HepG2 (cell line): ENCODE measurements around the gene GPATCH8. TPM values are rescaled to one million over a fixed set of nuclear protein-coding genes. Genes with fewer than 3 reads are reported as not detected.

ENCODE experiments used
- ATAC-seq: fragments of 200-7000 bp; cut with Tn5 transposase; 3 replicates; pipeline ENCODE4 v1.9.1; 2020; ENCODE audit warnings: mild to moderate bottlenecking, moderate library complexity
- BruUV-seq: library from RNA; stranded (reverse); fragments of 400-500 nt; replicated peaks from 2 replicates; lab custom pipeline; 2021; lab: Mats Ljungman, UMichigan
- CTCF ChIA-PET: fragments of 300-600 bp; formaldehyde crosslinking; extraction: SDS; loops from one replicate; lab custom pipeline; 2021; ENCODE audit warnings: low total read pairs, inconsistent platforms, low intra/inter-chr PET ratio; lab: Yijun Ruan, JAX
- POLR2A ChIA-PET: fragments of 350-600 bp; sonication (Branson Sonifier 250); formaldehyde crosslinking; loops from one replicate; lab custom pipeline; 2020; ENCODE audit warnings: antibody characterized with exemption, inconsistent platforms; lab: Yijun Ruan, JAX
- DNase-seq: peaks from one replicate; pipeline ENCODE4 v3.0.0-alpha.2; 2015; ENCODE audit warnings: low spot score
- FAIRE-seq: peaks from 3 replicates; lab custom pipeline; 2011; peaks lifted over from hg19 to GRCh38; lab: Jason Lieb, UNC
- H2AFZ ChIP-seq: one replicate; pipeline ENCODE4 v1.6.1; 2011; ENCODE audit warnings: low read length, inconsistent platforms
- H3K27ac ChIP-seq: fragments of 300-600 bp; 3 replicates; pipeline ENCODE4 v1.8.0; 2011; ENCODE audit warnings: mixed run types, mild to moderate bottlenecking, mixed read lengths, low read length, inconsistent platforms; ENCODE audit not compliant: insufficient read depth; ENCODE audit errors: extremely low read length
- H3K27me3 ChIP-seq, 2 experiments: fragments of 200-600 bp in 1 of 2; 2 replicates in 1 of 2; 3 replicates in 1 of 2; pipeline versions ENCODE4 v1.6.0 to v1.8.0; 2011; ENCODE audit warnings: low read length in 2 of 2, mild to moderate bottlenecking in 2 of 2, moderate library complexity in 2 of 2, inconsistent platforms in 1 of 2; ENCODE audit not compliant: insufficient read depth in 2 of 2, control insufficient read depth in 1 of 2
- H3K36me3 ChIP-seq, 2 experiments: fragments of 200-600 bp in 1 of 2; replicated peaks in 1 of 2; 2 replicates in 1 of 2; 3 replicates in 1 of 2; pipeline versions ENCODE4 v1.5.1 to v1.8.0; 2011; ENCODE audit warnings: low read length in 2 of 2, inconsistent platforms in 1 of 2; ENCODE audit not compliant: insufficient read depth in 2 of 2, control insufficient read depth in 1 of 2
- H3K4me1 ChIP-seq: 2 replicates; pipeline ENCODE4 v1.5.1; 2012; ENCODE audit warnings: low read length, inconsistent platforms; ENCODE audit not compliant: insufficient read depth
- H3K4me2 ChIP-seq: 2 replicates; pipeline ENCODE4 v1.6.0; 2011; ENCODE audit warnings: low read depth, low read length, inconsistent platforms
- H3K4me3 ChIP-seq, 3 experiments: fragments of 200-600 bp in 1 of 3; sonication (generic), shearing (Covaris generic) in 1 of 3; replicated peaks in 1 of 3; 2 replicates each; pipeline ENCODE4 v1.5.1; 2011 to 2016; ENCODE audit warnings: low read length in 3 of 3, inconsistent platforms in 2 of 3, low read depth in 2 of 3, mild to moderate bottlenecking in 2 of 3, control low read depth in 1 of 3, mixed read lengths in 1 of 3; ENCODE audit not compliant: insufficient read depth in 1 of 3
- H3K79me2 ChIP-seq: one replicate; pipeline ENCODE4 v1.6.1; 2011; ENCODE audit warnings: low read length, inconsistent platforms; ENCODE audit not compliant: insufficient read depth
- H3K9ac ChIP-seq: 2 replicates; pipeline ENCODE4 v1.6.0; 2011; ENCODE audit warnings: mild to moderate bottlenecking, low read depth, low read length, inconsistent platforms; ENCODE audit not compliant: insufficient read depth
- H3K9me3 ChIP-seq: 2 replicates; pipeline ENCODE4 v1.5.1; 2012; ENCODE audit warnings: mild to moderate bottlenecking, low read length
- H4K20me1 ChIP-seq: 2 replicates; pipeline ENCODE4 v1.6.0; 2011; ENCODE audit warnings: inconsistent platforms, mild to moderate bottlenecking, low read length, moderate library complexity; ENCODE audit not compliant: insufficient read depth
- AGO2 ChIP-seq: fragments of 200-400 bp; formaldehyde crosslinking; optimal IDR thresholded peaks from 2 replicates; pipeline ENCODE3; 2017; ENCODE audit warnings: mild to moderate bottlenecking, low read depth, low read length, moderate library complexity
- RBFOX2 ChIP-seq: fragments of 200-400 bp; formaldehyde crosslinking; IDR thresholded peaks from 2 replicates; pipeline ENCODE4 v1.6.1; 2017; ENCODE audit warnings: low read depth, mild to moderate bottlenecking, low read length
- THYN1 ChIP-seq: sonication (generic); formaldehyde crosslinking; IDR thresholded peaks from 2 replicates; pipeline ENCODE4 v1.8.1; 2023; ENCODE audit warnings: low read depth, mild to moderate bottlenecking, moderate library complexity, missing genetic modification reagents, borderline replicate concordance
- ZNF3 ChIP-seq: IDR thresholded peaks from 2 replicates; pipeline ENCODE4 v1.7.0; 2017; ENCODE audit warnings: inconsistent platforms
- WGBS: methylation state at CpG from one replicate; pipeline ENCODE4 v1.1.6; 2017; ENCODE audit warnings: low lambda C conversion rate; 5-methylcytosine and 5-hydroxymethylcytosine counted together
- in situ Hi-C: cut with HindIII; loops from 2 replicates; pipeline ENCODE4 v1.10.0; 2017; ENCODE audit warnings: low pct_unique_long_range_greater_than_20kb; ENCODE audit not compliant: extremely low pct_ligation_motif_present
- intact Hi-C: fragments of 100-400 bp; cut with micrococcal nuclease; formaldehyde crosslinking; loops from one replicate; pipeline ENCODE4 v1.10.0; 2022; ENCODE audit not compliant: unreplicated experiment
- polyA plus RNA-seq, 8 experiments: library from polyadenylated mRNA; depleted of rRNA in 3 of 8; stranded (reverse) in 7 of 8; unstranded in 1 of 8; fragments of >200 nt; fragmentation: Illumina TruSeq in 4 of 8; extraction: Trizol in 4 of 8; gene quantifications; 2 replicates each; pipeline versions ENCODE4 v1.2.1 to v1.2.3, GENCODE V29; 2011 to 2016; ENCODE audit warnings: low read depth in 4 of 8, missing spikeins in 1 of 8, mixed read lengths in 1 of 8; ENCODE audit not compliant: insufficient read depth in 1 of 8
- total RNA-seq, 5 experiments: library from RNA; depleted of rRNA; stranded (reverse); fragments of >200 nt; fragmentation: Illumina TruSeq; extraction: Trizol; gene quantifications; 2 replicates each; pipeline ENCODE4 v1.2.3, GENCODE V29; 2016; ENCODE audit warnings: low read depth in 1 of 5

Gene GPATCH8
- total and polyA plus RNA-seq, 2 of the 13 experiments (the other 11 are each of a cell fraction or from before 2014, with no cell fraction given): 20.7 to 21.5 TPM

- no peak overlapping the region for H3K9ac ChIP-seq
- H3K36me3 ChIP-seq: peaks cover 9 to 30% of the 10 kb centered on the region in 2 experiments
- ChIA-PET POLR2A (interaction anchor here (1.0 to 1.6 kb wide), 2 partner anchors 10 to 23 kb away, joined by 4 to 5 read pairs; no protein-coding TSS in a partner anchor), CTCF (no interaction called here)
- 97% methylated on average over 27 of the region's 36 CpGs for WGBS
- H3K9me3 ChIP-seq: no peaks in the 10 kb centered on the region
- H3K4me3 ChIP-seq: no peak overlapping the region
- peaks cover 8% of the 10 kb centered on the region for H3K4me1 ChIP-seq
- intact Hi-C loops: loop anchor here (10.0 kb wide), 1 partner anchor 173 kb away; no protein-coding TSS in a partner anchor
- BruUV-seq: TSS peak; percentile 78
- no peak for ATAC-seq
- FAIRE-seq: no peak
- peaks cover 8 to 10% of the 10 kb centered on the region in 2 experiments; a peak in 3 of 5 replicates for H3K27me3 ChIP-seq
- H2AFZ ChIP-seq: no peak overlapping the region
- DNase-seq: no peak
- no peak overlapping the region for H3K27ac ChIP-seq
- no peak overlapping the region for H3K4me2 ChIP-seq
- in situ Hi-C loops: no loop called here
- no peaks in the 10 kb centered on the region for H3K79me2 ChIP-seq
- TF ChIP-seq ZNF3 (CRISPR knock-in tag) (no peak), RBFOX2 (peak; percentile 13; the same call in 1 of the 2 replicates), AGO2 (peak; percentile 1)
- no peaks in the 10 kb centered on the region for H4K20me1 ChIP-seq
These were observed 151.0 kb downstream of the GPATCH8 start for GRCh38 chr17:44351961-44352827.

- no TSS peak for BruUV-seq
- POLR2A ChIA-PET: interaction anchor here (1.0 kb wide), 1 partner anchor 11 kb away, joined by 4 read pairs; no protein-coding TSS in a partner anchor
- in situ Hi-C loops: no loop called here
These were observed 151.7 kb downstream of the GPATCH8 start for GRCh38 chr17:44351464-44351863.

More at GRCh38 chr17:44351464-44351863, 151.7 kb downstream of the GPATCH8 start:
- WGBS: 93% methylated on average over 3 of the region's 8 CpGs
- H4K20me1 ChIP-seq: no peaks in the 10 kb centered on the region
- H3K9me3 ChIP-seq: no peaks in the 10 kb centered on the region
- H3K4me3 ChIP-seq: no peak overlapping the region
- H3K4me2 ChIP-seq: no peak overlapping the region
- H2AFZ ChIP-seq: no peak overlapping the region
- ATAC-seq: no peak
- no peak for DNase-seq
- H3K9ac ChIP-seq: no peak overlapping the region
- CTCF ChIA-PET: interaction anchor here (0.6 to 1.2 kb wide), 2 partner anchors 129 to 147 kb away, joined by 3 to 5 read pairs; no protein-coding TSS in a partner anchor
- H3K4me1 ChIP-seq: peaks cover 8% of the 10 kb centered on the region
- H3K79me2 ChIP-seq: no peaks in the 10 kb centered on the region
- FAIRE-seq: no peak
- intact Hi-C loops: loop anchor here (10.0 kb wide), 1 partner anchor 173 kb away; no protein-coding TSS in a partner anchor
- H3K27ac ChIP-seq: no peak overlapping the region
- TF ChIP-seq THYN1 (CRISPR knock-in tag): no peak
- TF ChIP-seq, all 625 proteins: peak for 0
- Histone ChIP-seq H3K36me3 (peaks cover 9 to 30% of the 10 kb centered on the region in 2 experiments), H3K27me3 (peaks cover 8 to 10% of the 10 kb centered on the region in 2 experiments; a peak in 3 of 5 replicates)
